ENCODE data around the gene CRTC3. TPM values are rescaled to one million over a fixed set of nuclear protein-coding genes. Genes with fewer than 3 reads are reported as not detected.
"Not testable (repeated sequence)": the region's sequence is repeated elsewhere in the genome, so short reads cannot be mapped to it uniquely, and the experiment has no call there.

The CRTC3 gene
- total and polyA plus RNA-seq, 3 donors from 2014 or later, result 47.1 to 125 (median 105) TPM

DNA sequence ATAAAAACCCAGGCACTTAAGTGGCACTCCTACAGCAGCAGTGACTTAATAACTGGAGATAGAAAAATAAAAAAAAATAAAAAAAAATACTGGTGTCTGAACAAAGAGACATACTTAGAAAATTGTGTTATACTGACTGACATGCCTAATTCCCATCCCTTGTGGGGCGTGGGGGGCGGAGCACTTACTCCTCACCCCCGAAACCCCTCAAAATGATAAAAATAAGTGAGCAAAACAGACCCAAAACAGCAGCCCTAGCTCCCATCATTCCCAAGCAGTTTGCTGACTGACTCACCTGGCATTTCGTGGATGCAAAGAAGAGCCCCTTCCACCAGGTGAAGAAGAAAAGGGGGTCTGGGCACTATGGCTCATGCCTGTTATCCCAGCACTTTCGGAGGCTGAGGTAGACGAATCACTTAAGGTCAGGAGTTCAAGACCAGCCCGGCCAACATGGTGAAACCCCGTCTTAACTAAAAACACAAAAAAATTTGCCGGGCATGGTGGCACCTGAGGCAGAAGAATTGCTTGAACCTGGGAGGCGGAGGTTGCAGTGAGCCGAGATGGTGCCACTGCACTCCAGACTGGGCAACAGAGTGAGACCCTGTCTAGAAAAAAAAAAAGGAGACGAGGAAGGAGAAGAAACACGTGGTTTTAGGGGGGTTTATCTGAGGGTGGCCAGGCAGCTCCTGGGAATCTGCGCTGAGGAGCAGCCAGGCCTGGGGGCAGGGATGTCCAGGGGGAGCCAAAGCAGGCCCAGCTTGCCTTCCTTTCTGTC lies 136.6 kb downstream of the CRTC3 start:
- Histone ChIP-seq H3K27ac (peak overlapping the region in 1 of 2 donors; percentile 93), H3K4me1 (no peaks in the 10 kb centered on the region), H3K9me3 (no peaks in the 10 kb centered on the region), H3K4me3 (peak overlapping the region; percentile 70 to 90), H3K27me3 (no peaks in the 10 kb centered on the region), H3K36me3 (ENCODE audit: low read depth, missing control alignments) (no peaks in the 10 kb centered on the region)
- intact Hi-C loops (cut with DNase I; ENCODE audit: low total_unique reads), result no loop called here
- DNase-seq, result no peak
- 70 to 80% methylated on average over 13 to 14 of the region's 14 CpGs for WGBS, 2 donors
- no peak for TF ChIP-seq POLR2A (IDR thresholded peaks at IDR 0.05)
- TF ChIP-seq, protein P1, sequence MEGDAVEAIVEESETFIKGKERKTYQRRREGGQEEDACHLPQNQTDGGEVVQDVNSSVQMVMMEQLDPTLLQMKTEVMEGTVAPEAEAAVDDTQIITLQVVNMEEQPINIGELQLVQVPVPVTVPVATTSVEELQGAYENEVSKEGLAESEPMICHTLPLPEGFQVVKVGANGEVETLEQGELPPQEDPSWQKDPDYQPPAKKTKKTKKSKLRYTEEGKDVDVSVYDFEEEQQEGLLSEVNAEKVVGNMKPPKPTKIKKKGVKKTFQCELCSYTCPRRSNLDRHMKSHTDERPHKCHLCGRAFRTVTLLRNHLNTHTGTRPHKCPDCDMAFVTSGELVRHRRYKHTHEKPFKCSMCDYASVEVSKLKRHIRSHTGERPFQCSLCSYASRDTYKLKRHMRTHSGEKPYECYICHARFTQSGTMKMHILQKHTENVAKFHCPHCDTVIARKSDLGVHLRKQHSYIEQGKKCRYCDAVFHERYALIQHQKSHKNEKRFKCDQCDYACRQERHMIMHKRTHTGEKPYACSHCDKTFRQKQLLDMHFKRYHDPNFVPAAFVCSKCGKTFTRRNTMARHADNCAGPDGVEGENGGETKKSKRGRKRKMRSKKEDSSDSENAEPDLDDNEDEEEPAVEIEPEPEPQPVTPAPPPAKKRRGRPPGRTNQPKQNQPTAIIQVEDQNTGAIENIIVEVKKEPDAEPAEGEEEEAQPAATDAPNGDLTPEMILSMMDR (IDR thresholded peaks at IDR 0.05), result no peak

DNA sequence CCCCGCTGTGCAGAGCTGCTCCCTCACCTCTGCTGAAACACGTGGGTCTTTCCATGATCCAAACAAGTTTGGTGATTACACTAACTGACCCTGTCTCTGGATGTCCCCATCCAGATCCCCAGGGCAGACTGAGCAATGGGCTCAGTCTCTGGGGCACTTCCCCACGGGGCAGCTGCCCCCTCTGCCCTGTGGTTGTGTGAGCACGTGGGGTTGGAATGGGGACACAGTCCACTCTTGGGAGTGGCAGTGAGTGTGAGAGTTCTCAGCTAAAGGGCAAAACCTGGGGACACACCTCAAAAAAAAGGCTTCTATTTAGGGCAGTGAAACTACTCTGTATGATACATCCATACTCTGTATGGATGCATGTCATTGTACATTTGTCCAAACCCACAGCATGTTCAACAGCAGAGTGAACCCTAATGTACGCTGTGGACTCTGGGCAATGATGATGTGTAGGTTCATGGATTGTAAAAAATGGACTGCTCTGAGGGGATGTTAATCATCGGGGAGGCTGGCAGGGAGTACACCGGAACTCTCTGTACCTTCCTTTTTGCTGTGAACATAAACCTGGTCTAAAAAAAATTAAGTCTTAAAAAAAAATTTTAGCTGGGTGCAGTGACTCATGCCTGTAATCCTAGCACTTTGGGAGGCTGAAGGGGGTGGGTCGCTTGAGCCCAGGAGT lies 137.5 kb downstream of the CRTC3 start:
- TF ChIP-seq, protein P1 (IDR thresholded peaks at IDR 0.05), result no peak
- TF ChIP-seq POLR2A (IDR thresholded peaks at IDR 0.05), result no peak
- Histone ChIP-seq H3K4me1 (no peaks in the 10 kb centered on the region), H3K9me3 (no peaks in the 10 kb centered on the region), H3K27ac (no peak overlapping the region), H3K36me3 (ENCODE audit: low read depth, missing control alignments) (no peaks in the 10 kb centered on the region), H3K4me3 (no peak overlapping the region), H3K27me3 (no peaks in the 10 kb centered on the region)
- 73 to 80% methylated on average over 8 of the region's 8 CpGs for WGBS, 2 donors
- no peak for DNase-seq
- intact Hi-C loops (cut with DNase I; ENCODE audit: low total_unique reads), result no loop called here

DNA sequence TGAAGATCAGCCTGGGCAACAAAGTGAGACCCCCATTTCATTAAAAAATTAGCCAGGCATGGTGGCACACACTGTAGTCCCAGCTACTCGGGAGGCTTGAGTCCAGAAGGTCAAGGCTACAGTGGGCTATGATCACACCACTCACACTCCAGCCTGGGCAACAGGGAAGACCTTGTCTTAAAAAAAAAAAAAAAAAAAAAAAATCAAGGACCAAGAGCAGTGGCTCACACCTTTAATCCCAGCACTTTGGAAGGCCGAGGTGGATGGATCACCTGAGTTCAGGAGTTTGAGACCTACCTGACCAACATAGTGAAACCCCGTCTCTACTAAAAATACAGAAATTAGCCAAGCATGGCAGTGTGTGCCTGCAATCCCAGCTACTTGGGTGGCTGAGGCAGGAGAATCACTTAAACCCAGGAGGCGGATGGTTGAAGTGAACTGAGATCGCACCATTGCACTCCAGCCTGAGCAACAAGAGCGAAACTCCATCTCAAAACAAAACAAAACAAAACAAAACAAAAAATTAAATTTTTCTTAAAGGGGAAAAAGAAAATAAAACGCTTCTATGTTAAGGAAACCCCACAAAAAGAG lies 138.1 kb downstream of the CRTC3 start:
- H3K9me3 ChIP-seq; intact Hi-C loops (cut with DNase I; ENCODE audit: low total_unique reads); H3K27ac ChIP-seq; H3K4me3 ChIP-seq; H3K36me3 ChIP-seq (ENCODE audit: low read depth, missing control alignments); DNase-seq; H3K4me1 ChIP-seq; H3K27me3 ChIP-seq: not testable (repeated sequence)
- 85 to 87% methylated on average over 7 of the region's 7 CpGs for WGBS, 2 donors

DNA sequence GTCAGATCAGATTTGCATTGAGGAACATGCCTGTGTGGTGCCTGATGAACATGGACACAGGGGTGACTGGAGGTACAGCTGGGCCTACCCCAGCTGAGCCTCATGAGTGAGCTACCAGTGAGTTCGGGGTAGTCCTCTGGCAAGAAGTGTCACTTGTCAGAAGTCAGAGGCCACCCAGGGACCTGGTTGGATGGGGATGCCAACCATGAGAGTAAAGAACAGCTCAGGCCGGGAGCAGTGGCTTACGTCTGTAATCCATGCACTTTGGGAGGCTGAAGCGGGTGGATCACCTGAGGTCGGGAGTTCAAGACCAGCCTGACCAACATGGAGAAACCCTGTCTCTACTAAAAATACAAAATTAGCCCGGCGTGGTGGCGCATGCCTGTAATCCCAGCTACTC lies 140.9 kb downstream of the CRTC3 start:
- DNase-seq; intact Hi-C loops (cut with DNase I; ENCODE audit: low total_unique reads); H3K27me3 ChIP-seq; H3K9me3 ChIP-seq; H3K36me3 ChIP-seq (ENCODE audit: low read depth, missing control alignments); H3K4me3 ChIP-seq; H3K27ac ChIP-seq; H3K4me1 ChIP-seq: not testable (repeated sequence)
- WGBS, 2 donors, result 88 to 100% methylated on average over 7 to 8 of the region's 8 CpGs

DNA sequence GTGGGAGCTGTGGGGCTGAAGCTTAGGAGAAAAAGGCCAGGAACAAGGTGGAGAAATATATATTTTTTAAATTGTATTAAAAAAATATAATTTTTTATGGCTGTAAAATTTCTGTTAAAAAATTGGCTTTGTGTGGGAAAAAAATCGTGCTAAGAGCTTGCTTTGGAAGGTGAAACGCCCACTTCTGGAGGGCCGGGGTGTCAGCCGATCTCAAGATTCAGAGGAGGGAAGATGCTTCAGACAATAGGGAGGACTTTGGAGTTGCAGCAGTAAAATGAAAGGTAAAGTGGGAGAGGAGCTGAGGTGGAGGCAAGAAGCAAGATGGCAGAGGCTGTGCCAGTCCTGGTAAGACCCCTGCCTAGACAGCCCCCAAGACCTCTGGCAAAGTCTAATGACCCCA lies 141.5 kb downstream of the CRTC3 start:
- Histone ChIP-seq H3K27ac (no peak overlapping the region), H3K4me3 (no peak overlapping the region), H3K4me1 (no peaks in the 10 kb centered on the region), H3K36me3 (ENCODE audit: low read depth, missing control alignments) (no peaks in the 10 kb centered on the region), H3K9me3 (no peaks in the 10 kb centered on the region), H3K27me3 (no peaks in the 10 kb centered on the region)
- no peak for DNase-seq
- WGBS, 2 donors, result 90% methylated on average over 4 of the region's 4 CpGs
- intact Hi-C loops (cut with DNase I; ENCODE audit: low total_unique reads), result no loop called here
- TF ChIP-seq, protein P1 (IDR thresholded peaks at IDR 0.05), result no peak
- no peak for TF ChIP-seq POLR2A (IDR thresholded peaks at IDR 0.05)

DNA sequence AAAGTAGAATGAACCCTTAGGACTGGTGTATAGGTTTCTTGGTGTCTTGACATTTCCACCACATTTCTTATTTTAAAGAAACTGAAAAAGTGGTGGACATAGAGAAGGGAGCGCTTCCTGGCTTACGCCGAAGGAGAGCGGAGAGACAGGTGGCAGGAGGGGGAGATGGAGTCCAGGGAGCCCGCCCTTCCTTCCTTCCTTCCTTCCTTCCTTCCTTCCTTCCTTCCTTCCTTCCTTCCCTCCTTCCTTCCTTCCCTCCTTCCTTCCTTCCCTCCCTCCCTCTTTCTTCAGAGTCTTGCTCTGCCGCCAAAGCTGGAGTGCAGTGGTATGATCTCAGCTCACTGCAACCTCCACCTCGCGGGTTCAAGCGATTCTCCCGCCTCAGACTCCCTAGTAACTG lies 143.6 kb downstream of the CRTC3 start:
- H3K36me3 ChIP-seq (ENCODE audit: low read depth, missing control alignments); DNase-seq; H3K4me3 ChIP-seq; intact Hi-C loops (cut with DNase I; ENCODE audit: low total_unique reads); H3K9me3 ChIP-seq; H3K27ac ChIP-seq; H3K4me1 ChIP-seq; H3K27me3 ChIP-seq: not testable (repeated sequence)
- WGBS, 2 donors, result 88 to 95% methylated on average over 10 of the region's 10 CpGs

All from testis (tissue), 3 donors.